Measurements from ENCODE around the gene KRT4.

The KRT4 gene

GRCh38 chr12:52818388-52818787 is 4.5 kb upstream of the KRT4 start:
- H3K9ac ChIP-seq (ENCODE audit: low read length): no peak overlapping the region
- H2BK5ac ChIP-seq (ENCODE audit: low read length): no peak overlapping the region
- H3K18ac ChIP-seq (ENCODE audit: low read length): no peak overlapping the region
- H2BK120ac ChIP-seq (ENCODE audit: low read depth, low read length): no peak overlapping the region
- no peak overlapping the region for H4K5ac ChIP-seq (ENCODE audit: low read length)
- no peak overlapping the region for H2BK15ac ChIP-seq (replicated peaks; ENCODE audit: low read depth)
- H3K27ac ChIP-seq (ENCODE audit: low read depth, low read length): no peak overlapping the region
- DNase-seq: no peak
- no peaks in the 10 kb centered on the region for H3K36me3 ChIP-seq (ENCODE audit: control insufficient read depth, insufficient read depth, low read length)
- H3K4me2 ChIP-seq (ENCODE audit: low read length): no peak overlapping the region
- H2AK5ac ChIP-seq (ENCODE audit: low read length): no peak overlapping the region
- no CpG with 5 or more reads among the region's 7 CpGs for WGBS (ENCODE audit: extremely low coverage, insufficient coverage, low lambda C conversion rate)
- H3K4ac ChIP-seq (ENCODE audit: low read depth, low read length): no peak overlapping the region
- no peaks in the 10 kb centered on the region for H3K79me1 ChIP-seq (ENCODE audit: low read length)
- H4K8ac ChIP-seq (ENCODE audit: low read depth, low read length): no peak overlapping the region
- H3K79me2 ChIP-seq (ENCODE audit: control insufficient read depth, insufficient read depth, low read length): no peaks in the 10 kb centered on the region
- H3K23ac ChIP-seq (ENCODE audit: low read length): no peak overlapping the region
- no peak overlapping the region for H3K56ac ChIP-seq (ENCODE audit: low read length)
- no peak overlapping the region for H3K4me3 ChIP-seq (ENCODE audit: low read length)
- H3K27me3 ChIP-seq (ENCODE audit: insufficient read depth, low read length, poor library complexity): no peaks in the 10 kb centered on the region
- H3K4me1 ChIP-seq (ENCODE audit: control insufficient read depth, low read depth, low read length): no peaks in the 10 kb centered on the region

- Histone ChIP-seq H3K4me2 (ENCODE audit: low read length) (no peak overlapping the region), H3K4me1 (ENCODE audit: control insufficient read depth, low read depth, low read length) (no peaks in the 10 kb centered on the region), H3K27ac (ENCODE audit: low read depth, low read length) (no peak overlapping the region), H3K56ac (ENCODE audit: low read length) (no peak overlapping the region), H4K5ac (ENCODE audit: low read length) (no peak overlapping the region), H3K36me3 (ENCODE audit: control insufficient read depth, insufficient read depth, low read length) (no peaks in the 10 kb centered on the region), H2BK120ac (ENCODE audit: low read depth, low read length) (no peak overlapping the region), H2BK15ac (replicated peaks; ENCODE audit: low read depth) (no peak overlapping the region), H3K9ac (ENCODE audit: low read length) (no peak overlapping the region), H3K23ac (ENCODE audit: low read length) (no peak overlapping the region), H3K79me1 (ENCODE audit: low read length) (no peaks in the 10 kb centered on the region), H4K8ac (ENCODE audit: low read depth, low read length) (no peak overlapping the region), H3K18ac (ENCODE audit: low read length) (no peak overlapping the region), H2BK5ac (ENCODE audit: low read length) (no peak overlapping the region), H3K4ac (ENCODE audit: low read depth, low read length) (no peak overlapping the region), H3K4me3 (ENCODE audit: low read length) (no peak overlapping the region), H2AK5ac (ENCODE audit: low read length) (no peak overlapping the region), H3K27me3 (ENCODE audit: insufficient read depth, low read length, poor library complexity) (no peaks in the 10 kb centered on the region), H3K79me2 (ENCODE audit: control insufficient read depth, insufficient read depth, low read length) (no peaks in the 10 kb centered on the region)
- no peak for DNase-seq
- no CpG with 5 or more reads among the region's 2 CpGs for WGBS (ENCODE audit: extremely low coverage, insufficient coverage, low lambda C conversion rate)
Observed at GRCh38 chr12:52817699-52818238, 3.9 kb upstream of the KRT4 start.

GRCh38 chr12:52817003-52817698 is 3.2 kb upstream of the KRT4 start:
- Histone ChIP-seq H3K4me2 (ENCODE audit: low read length) (no peak overlapping the region), H3K9ac (ENCODE audit: low read length) (no peak overlapping the region), H3K23ac (ENCODE audit: low read length) (no peak overlapping the region), H3K36me3 (ENCODE audit: control insufficient read depth, insufficient read depth, low read length) (no peaks in the 10 kb centered on the region), H3K18ac (ENCODE audit: low read length) (no peak overlapping the region), H4K8ac (ENCODE audit: low read depth, low read length) (no peak overlapping the region), H3K27me3 (ENCODE audit: insufficient read depth, low read length, poor library complexity) (no peaks in the 10 kb centered on the region), H3K4ac (ENCODE audit: low read depth, low read length) (no peak overlapping the region), H3K27ac (ENCODE audit: low read depth, low read length) (no peak overlapping the region), H2BK5ac (ENCODE audit: low read length) (no peak overlapping the region), H3K79me2 (ENCODE audit: control insufficient read depth, insufficient read depth, low read length) (no peaks in the 10 kb centered on the region), H3K79me1 (ENCODE audit: low read length) (no peaks in the 10 kb centered on the region), H3K56ac (ENCODE audit: low read length) (no peak overlapping the region), H3K4me3 (ENCODE audit: low read length) (no peak overlapping the region), H2BK15ac (replicated peaks; ENCODE audit: low read depth) (no peak overlapping the region), H3K4me1 (ENCODE audit: control insufficient read depth, low read depth, low read length) (no peaks in the 10 kb centered on the region), H2BK120ac (ENCODE audit: low read depth, low read length) (no peak overlapping the region), H4K5ac (ENCODE audit: low read length) (no peak overlapping the region), H2AK5ac (ENCODE audit: low read length) (no peak overlapping the region)
- WGBS (ENCODE audit: extremely low coverage, insufficient coverage, low lambda C conversion rate): no CpG with 5 or more reads among the region's 8 CpGs
- no peak for DNase-seq

- Histone ChIP-seq H2BK5ac (ENCODE audit: low read length) (no peak overlapping the region), H2BK15ac (replicated peaks; ENCODE audit: low read depth) (no peak overlapping the region), H3K23ac (ENCODE audit: low read length) (no peak overlapping the region), H4K5ac (ENCODE audit: low read length) (no peak overlapping the region), H3K79me2 (ENCODE audit: control insufficient read depth, insufficient read depth, low read length) (no peaks in the 10 kb centered on the region), H3K4me3 (ENCODE audit: low read length) (no peak overlapping the region), H3K4me2 (ENCODE audit: low read length) (no peak overlapping the region), H3K27ac (ENCODE audit: low read depth, low read length) (no peak overlapping the region), H3K9ac (ENCODE audit: low read length) (no peak overlapping the region), H3K56ac (ENCODE audit: low read length) (no peak overlapping the region), H4K8ac (ENCODE audit: low read depth, low read length) (no peak overlapping the region), H2BK120ac (ENCODE audit: low read depth, low read length) (no peak overlapping the region), H3K79me1 (ENCODE audit: low read length) (no peaks in the 10 kb centered on the region), H2AK5ac (ENCODE audit: low read length) (no peak overlapping the region), H3K4me1 (ENCODE audit: control insufficient read depth, low read depth, low read length) (no peaks in the 10 kb centered on the region), H3K18ac (ENCODE audit: low read length) (no peak overlapping the region), H3K36me3 (ENCODE audit: control insufficient read depth, insufficient read depth, low read length) (no peaks in the 10 kb centered on the region), H3K27me3 (ENCODE audit: insufficient read depth, low read length, poor library complexity) (no peaks in the 10 kb centered on the region), H3K4ac (ENCODE audit: low read depth, low read length) (no peak overlapping the region)
- no CpG with 5 or more reads among the region's 9 CpGs for WGBS (ENCODE audit: extremely low coverage, insufficient coverage, low lambda C conversion rate)
- DNase-seq: no peak
Observed at GRCh38 chr12:52815676-52816588, 2.0 kb upstream of the KRT4 start.

- Histone ChIP-seq H3K18ac (ENCODE audit: low read length) (no peak overlapping the region), H3K27ac (ENCODE audit: low read depth, low read length) (no peak overlapping the region), H3K4ac (ENCODE audit: low read depth, low read length) (no peak overlapping the region), H3K4me1 (ENCODE audit: control insufficient read depth, low read depth, low read length) (no peaks in the 10 kb centered on the region), H2BK5ac (ENCODE audit: low read length) (no peak overlapping the region), H4K5ac (ENCODE audit: low read length) (no peak overlapping the region), H3K4me3 (ENCODE audit: low read length) (no peak overlapping the region), H3K27me3 (ENCODE audit: insufficient read depth, low read length, poor library complexity) (no peaks in the 10 kb centered on the region), H3K79me1 (ENCODE audit: low read length) (no peaks in the 10 kb centered on the region), H3K4me2 (ENCODE audit: low read length) (no peak overlapping the region), H3K79me2 (ENCODE audit: control insufficient read depth, insufficient read depth, low read length) (no peaks in the 10 kb centered on the region), H3K56ac (ENCODE audit: low read length) (no peak overlapping the region), H4K8ac (ENCODE audit: low read depth, low read length) (no peak overlapping the region), H3K36me3 (ENCODE audit: control insufficient read depth, insufficient read depth, low read length) (no peaks in the 10 kb centered on the region), H2BK120ac (ENCODE audit: low read depth, low read length) (no peak overlapping the region), H2BK15ac (replicated peaks; ENCODE audit: low read depth) (no peak overlapping the region), H3K23ac (ENCODE audit: low read length) (no peak overlapping the region), H3K9ac (ENCODE audit: low read length) (no peak overlapping the region), H2AK5ac (ENCODE audit: low read length) (no peak overlapping the region)
- no peak for DNase-seq
- no CpG with 5 or more reads among the region's 4 CpGs for WGBS (ENCODE audit: extremely low coverage, insufficient coverage, low lambda C conversion rate)
Observed at GRCh38 chr12:52815161-52815560, 1.2 kb upstream of the KRT4 start.
